Neural crest cell (in vitro differentiated cells): Measurements from ENCODE around the gene MYOZ2. TPM values are rescaled to one million over a fixed set of nuclear protein-coding genes. Genes with fewer than 3 reads are reported as not detected.

Source experiments
- DNase-seq: peaks from one replicate; pipeline ENCODE4 v3.0.0; 2021; ENCODE audit warnings: low read depth, mixed read lengths, low spot score
- H3K27ac Mint-ChIP-seq: one replicate; pipeline ENCODE4 v1.8.0; 2021; ENCODE audit warnings: mild to moderate bottlenecking, mixed read lengths; ENCODE audit not compliant: unreplicated experiment
- H3K27me3 Mint-ChIP-seq: 2 replicates; pipeline ENCODE4 v1.8.0; 2021; ENCODE audit warnings: low read depth, mild to moderate bottlenecking, mixed read lengths
- H3K36me3 Mint-ChIP-seq: 2 replicates; pipeline ENCODE4 v1.8.0; 2021; ENCODE audit warnings: low read depth, mild to moderate bottlenecking, mixed read lengths
- H3K4me1 Mint-ChIP-seq: 2 replicates; pipeline ENCODE4 v1.8.0; 2021; ENCODE audit warnings: mixed read lengths
- H3K4me3 Mint-ChIP-seq: one replicate; pipeline ENCODE4 v1.8.0; 2021; ENCODE audit warnings: mild to moderate bottlenecking, mixed read lengths
- H3K9me3 Mint-ChIP-seq: 2 replicates; pipeline ENCODE4 v1.8.0; 2021; ENCODE audit warnings: mixed read lengths
- CTCF ChIP-seq: fragments of 200-600 bp; sonication (generic); conservative IDR thresholded peaks from 2 replicates; pipeline ENCODE4 v1.5.0; 2021; ENCODE audit warnings: antibody characterized with exemption, mild to moderate bottlenecking
- total RNA-seq: library from RNA; stranded (reverse); gene quantifications from 2 replicates; pipeline ENCODE4 v1.2.1, GENCODE V29; 2021

The MYOZ2 gene
- total RNA-seq, 1 donor from 2014 or later: not detected

GRCh38 chr4:119204916-119205315, 69.3 kb downstream of the MYOZ2 start:
- Mint-ChIP-seq H3K9me3 (peaks cover 15% of the 10 kb centered on the region), H3K36me3 (peaks cover 9% of the 10 kb centered on the region), H3K4me1 (no peaks in the 10 kb centered on the region), H3K27me3 (no peaks in the 10 kb centered on the region), H3K4me3 (no peak overlapping the region), H3K27ac (no peak overlapping the region)
- TF ChIP-seq CTCF: no peak
- DNase-seq: no peak

- H3K27me3 Mint-ChIP-seq: peaks cover 3% of the 10 kb centered on the region
- H3K9me3 Mint-ChIP-seq: peaks cover 8% of the 10 kb centered on the region
- H3K4me3 Mint-ChIP-seq: no peak overlapping the region
- peaks cover 5% of the 10 kb centered on the region for H3K36me3 Mint-ChIP-seq
- no peak for DNase-seq
- H3K27ac Mint-ChIP-seq: no peak overlapping the region
- H3K4me1 Mint-ChIP-seq: peaks cover 2% of the 10 kb centered on the region
- no peak for TF ChIP-seq CTCF
Measured at GRCh38 chr4:119205690-119206089, 70.1 kb downstream of the MYOZ2 start.

GRCh38 chr4:119206178-119206577, 70.5 kb downstream of the MYOZ2 start:
- Mint-ChIP-seq H3K4me3 (no peak overlapping the region), H3K4me1 (peaks cover 7% of the 10 kb centered on the region), H3K9me3 (peaks cover 7% of the 10 kb centered on the region), H3K36me3 (peaks cover 5% of the 10 kb centered on the region), H3K27me3 (peaks cover 8% of the 10 kb centered on the region), H3K27ac (no peak overlapping the region)
- TF ChIP-seq CTCF: no peak
- no peak for DNase-seq

- no peak overlapping the region for H3K4me3 Mint-ChIP-seq
- peaks cover 4% of the 10 kb centered on the region for H3K9me3 Mint-ChIP-seq
- DNase-seq: no peak
- H3K4me1 Mint-ChIP-seq: peaks cover 13% of the 10 kb centered on the region
- H3K27me3 Mint-ChIP-seq: peaks cover 8% of the 10 kb centered on the region
- no peak for TF ChIP-seq CTCF
- H3K36me3 Mint-ChIP-seq: peaks cover under 1% of the 10 kb centered on the region
- no peak overlapping the region for H3K27ac Mint-ChIP-seq
Measured at GRCh38 chr4:119207051-119207450, 71.4 kb downstream of the MYOZ2 start.

- TF ChIP-seq CTCF: no peak
- Mint-ChIP-seq H3K4me1 (peaks cover 21% of the 10 kb centered on the region), H3K27me3 (peaks cover 11% of the 10 kb centered on the region), H3K4me3 (peak overlapping the region; percentile 20), H3K36me3 (no peaks in the 10 kb centered on the region), H3K9me3 (no peaks in the 10 kb centered on the region), H3K27ac (no peak overlapping the region)
- no peak for DNase-seq
Measured at GRCh38 chr4:119209077-119209476, 73.4 kb downstream of the MYOZ2 start.

- H3K27ac Mint-ChIP-seq: no peak overlapping the region
- no peak for DNase-seq
- H3K4me3 Mint-ChIP-seq: peak overlapping the region; percentile 20
- no peaks in the 10 kb centered on the region for H3K9me3 Mint-ChIP-seq
- H3K4me1 Mint-ChIP-seq: peaks cover 22% of the 10 kb centered on the region
- TF ChIP-seq CTCF: no peak
- peaks cover 11% of the 10 kb centered on the region for H3K27me3 Mint-ChIP-seq
- no peaks in the 10 kb centered on the region for H3K36me3 Mint-ChIP-seq
Measured at GRCh38 chr4:119209586-119209985, 74.0 kb downstream of the MYOZ2 start.
